Hematopoietic multipotent progenitor cell (in vitro differentiated cells): Measurements from ENCODE around the gene SMPD2. TPM values are rescaled to one million over a fixed set of nuclear protein-coding genes. Genes with fewer than 3 reads are reported as not detected.
"Not testable (repeated sequence)": the region's sequence is repeated elsewhere in the genome, so short reads cannot be mapped to it uniquely, and the experiment has no call there.

Experiments
- DNase-seq, 3 donors: peaks; one replicate each; pipeline ENCODE4 v3.0.0-alpha.2; 2011 to 2015; ENCODE audit warnings: low read depth in 2 of 3, low spot score in 2 of 3
- total RNA-seq: library from RNA; depleted of rRNA; stranded (reverse); fragments of >200 nt; gene quantifications from one replicate; pipeline ENCODE4 v1.2.3, GENCODE V29; 2012

Gene SMPD2
- total RNA-seq, 1 donor: 33.4 TPM

GRCh38 chr6:109458774-109459531, 18.4 kb downstream of the SMPD2 start:
- DNase-seq: peak in 2 of 3 donors; percentile 60 to 63

- DNase-seq: no peak
These were observed 19.8 kb downstream of the SMPD2 start for GRCh38 chr6:109460161-109460829.

- DNase-seq: not testable (repeated sequence)
These were observed 20.7 kb downstream of the SMPD2 start for GRCh38 chr6:109461205-109461604.

- DNase-seq: no peak
These were observed 21.4 kb downstream of the SMPD2 start for GRCh38 chr6:109461733-109462526.

GRCh38 chr6:109465772-109466171, 25.2 kb downstream of the SMPD2 start:
- no peak for DNase-seq

- DNase-seq: no peak
These were observed 25.8 kb downstream of the SMPD2 start for GRCh38 chr6:109466212-109466923.

- no peak for DNase-seq
These were observed 27.2 kb downstream of the SMPD2 start for GRCh38 chr6:109467696-109468095.

- no peak for DNase-seq
These were observed 29.2 kb downstream of the SMPD2 start for GRCh38 chr6:109469591-109470189.

- no peak for DNase-seq
These were observed 30.7 kb downstream of the SMPD2 start for GRCh38 chr6:109471105-109471810.

- DNase-seq: no peak
These were observed 31.8 kb downstream of the SMPD2 start for GRCh38 chr6:109472132-109472995.

GRCh38 chr6:109473120-109473519, 32.6 kb downstream of the SMPD2 start:
- DNase-seq: no peak

GRCh38 chr6:109474995-109475394, 34.5 kb downstream of the SMPD2 start:
- no peak for DNase-seq

GRCh38 chr6:109475625-109476024, 35.1 kb downstream of the SMPD2 start:
- DNase-seq: no peak

GRCh38 chr6:109477184-109477583, 36.7 kb downstream of the SMPD2 start:
- no peak for DNase-seq

- no peak for DNase-seq
These were observed 37.2 kb downstream of the SMPD2 start for GRCh38 chr6:109477725-109478124.

GRCh38 chr6:109478222-109478805, 37.8 kb downstream of the SMPD2 start:
- no peak for DNase-seq

- no peak for DNase-seq
These were observed 38.5 kb downstream of the SMPD2 start for GRCh38 chr6:109478841-109479624.
